HG03108 (cell line): ENCODE data around the gene OCIAD1.
"Not testable (repeated sequence)": the region's sequence is repeated elsewhere in the genome, so short reads cannot be mapped to it uniquely, and the experiment has no call there.

Experiments
- ATAC-seq: cut with Tn5 transposase; IDR thresholded peaks from one replicate; pipeline ENCODE4 v1.9.1; 2021; ENCODE audit warnings: moderate library complexity; ENCODE audit not compliant: unreplicated experiment

The OCIAD1 gene

GRCh38 chr4:48889750-48890149, 58.9 kb downstream of the OCIAD1 start:
- not testable (repeated sequence) for ATAC-seq

GRCh38 chr4:48891028-48891619, 60.2 kb downstream of the OCIAD1 start:
- no peak for ATAC-seq

- ATAC-seq, result no peak
Observed at GRCh38 chr4:48896845-48897244, 66.0 kb downstream of the OCIAD1 start.

GRCh38 chr4:48898733-48899431, 68.0 kb downstream of the OCIAD1 start:
- peak; percentile 62 for ATAC-seq

- no peak for ATAC-seq
Observed at GRCh38 chr4:48899432-48899749, 68.5 kb downstream of the OCIAD1 start.

- ATAC-seq, result no peak
Observed at GRCh38 chr4:48899950-48900349, 69.1 kb downstream of the OCIAD1 start.

- no peak for ATAC-seq
Observed at GRCh38 chr4:48901196-48901595, 70.3 kb downstream of the OCIAD1 start.

GRCh38 chr4:48902266-48902665, 71.4 kb downstream of the OCIAD1 start:
- no peak for ATAC-seq

- no peak for ATAC-seq
Observed at GRCh38 chr4:48904101-48904500, 73.2 kb downstream of the OCIAD1 start.

GRCh38 chr4:48904541-48905142, 73.8 kb downstream of the OCIAD1 start:
- no peak for ATAC-seq

- no peak for ATAC-seq
Observed at GRCh38 chr4:48905363-48906015, 74.6 kb downstream of the OCIAD1 start.

GRCh38 chr4:48906206-48907173, 75.6 kb downstream of the OCIAD1 start, which contains the start of gene OCIAD2:
Gene OCIAD2 (minus strand): TSS chr4:48906774. CDS start chr4:48904549, 2,225 bp downstream.
- ATAC-seq, result peak; percentile 95

GRCh38 chr4:48907706-48908477, 77.0 kb downstream of the OCIAD1 start:
- ATAC-seq, result no peak

- no peak for ATAC-seq
Observed at GRCh38 chr4:48908687-48909086, 77.8 kb downstream of the OCIAD1 start.

GRCh38 chr4:48909697-48910096, 78.8 kb downstream of the OCIAD1 start:
- no peak for ATAC-seq

- ATAC-seq, result peak; percentile 29
Observed at GRCh38 chr4:48910511-48910910, 79.6 kb downstream of the OCIAD1 start.
